ENCODE results near the gene AOX1. TPM values are rescaled to one million over a fixed set of nuclear protein-coding genes. Genes with fewer than 3 reads are reported as not detected.

The AOX1 gene
- total RNA-seq, 1 donor from 2014 or later = 3.4 TPM

- Histone ChIP-seq H2AFZ (ENCODE audit: low read depth, low read length) (no peak overlapping the region), H3K9ac (ENCODE audit: low read length) (no peak overlapping the region), H3K79me2 (ENCODE audit: insufficient read depth, low read length) (no peaks in the 10 kb centered on the region), H3K36me3 (ENCODE audit: insufficient read depth, low read length) (no peaks in the 10 kb centered on the region), H3K9me3 (ENCODE audit: insufficient read depth, low read depth, low read length) (no peaks in the 10 kb centered on the region), H3K4me1 (ENCODE audit: insufficient read depth, low read length) (no peaks in the 10 kb centered on the region), H4K20me1 (ENCODE audit: insufficient read depth, low read length) (no peaks in the 10 kb centered on the region), H3K27me3 (ENCODE audit: insufficient read depth, low read length) (no peaks in the 10 kb centered on the region), H3K4me3 (ENCODE audit: insufficient read depth, low read depth, low read length) (no peak overlapping the region), H3K4me2 (ENCODE audit: low read length) (no peak overlapping the region), H3K27ac (ENCODE audit: low read depth, low read length) (no peak overlapping the region)
- TF ChIP-seq EZH2 (IDR thresholded peaks at IDR 0.05; ENCODE audit: insufficient read depth, low read length) (no peak), CTCF (IDR thresholded peaks at IDR 0.05; ENCODE audit: insufficient read depth, low read depth, low read length) (no peak)
- Mint-ChIP-seq H3K4me3 (ENCODE audit: unreplicated experiment) (no peak overlapping the region), H3K9me3 (ENCODE audit: unreplicated experiment) (peaks cover 2% of the 10 kb centered on the region), H3K27me3 (ENCODE audit: low read depth, unreplicated experiment) (peaks cover 3% of the 10 kb centered on the region), H3K27ac (ENCODE audit: unreplicated experiment) (no peak overlapping the region), H3K4me1 (ENCODE audit: low read depth, unreplicated experiment) (no peaks in the 10 kb centered on the region), H3K36me3 (ENCODE audit: low read depth, unreplicated experiment) (no peaks in the 10 kb centered on the region)
- FAIRE-seq (no peak), DNase-seq (ENCODE audit: low read depth) (no peak)
Observed at GRCh38 chr2:200649724-200650123, 63.9 kb downstream of the AOX1 start.

DNA sequence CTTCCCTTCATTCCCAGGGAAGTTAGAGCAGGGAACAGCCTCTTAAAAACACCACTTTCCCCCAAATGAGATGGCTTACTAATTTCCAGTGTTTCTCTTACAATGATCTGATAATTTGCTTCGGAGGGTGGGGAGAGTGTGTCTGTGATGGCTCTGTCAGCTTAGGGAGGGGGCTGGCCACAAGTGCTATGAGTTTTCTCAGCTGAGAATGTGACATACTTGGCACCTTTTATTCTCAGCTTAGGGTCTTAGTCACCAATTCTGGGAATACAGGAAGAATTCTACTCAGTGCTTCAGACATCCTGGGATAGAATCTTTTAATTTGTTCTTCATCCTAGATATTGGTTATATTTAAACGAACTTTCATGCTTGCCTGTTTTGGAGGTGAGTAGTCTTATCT, 64.4 kb downstream of the AOX1 start:
- H3K9ac ChIP-seq (ENCODE audit: low read length) = no peak overlapping the region
- Mint-ChIP-seq H3K4me3 (ENCODE audit: unreplicated experiment) (no peak overlapping the region), H3K4me1 (ENCODE audit: low read depth, unreplicated experiment) (no peaks in the 10 kb centered on the region), H3K36me3 (ENCODE audit: low read depth, unreplicated experiment) (no peaks in the 10 kb centered on the region), H3K27ac (ENCODE audit: unreplicated experiment) (no peak overlapping the region), H3K9me3 (ENCODE audit: unreplicated experiment) (peaks cover 2% of the 10 kb centered on the region), H3K27me3 (ENCODE audit: low read depth, unreplicated experiment) (peaks cover 3% of the 10 kb centered on the region)
- no peaks in the 10 kb centered on the region for H3K4me1 ChIP-seq (ENCODE audit: insufficient read depth, low read length)
- no peak overlapping the region for H3K4me2 ChIP-seq (ENCODE audit: low read length)
- no peak overlapping the region for H2AFZ ChIP-seq (ENCODE audit: low read depth, low read length)
- TF ChIP-seq EZH2 (IDR thresholded peaks at IDR 0.05; ENCODE audit: insufficient read depth, low read length) (no peak), CTCF (IDR thresholded peaks at IDR 0.05; ENCODE audit: insufficient read depth, low read depth, low read length) (no peak)
- H3K4me3 ChIP-seq (ENCODE audit: insufficient read depth, low read depth, low read length) = no peak overlapping the region
- no peaks in the 10 kb centered on the region for H3K36me3 ChIP-seq (ENCODE audit: insufficient read depth, low read length)
- no peaks in the 10 kb centered on the region for H4K20me1 ChIP-seq (ENCODE audit: insufficient read depth, low read length)
- no peaks in the 10 kb centered on the region for H3K27me3 ChIP-seq (ENCODE audit: insufficient read depth, low read length)
- no peak overlapping the region for H3K27ac ChIP-seq (ENCODE audit: low read depth, low read length)
- H3K9me3 ChIP-seq (ENCODE audit: insufficient read depth, low read depth, low read length) = no peaks in the 10 kb centered on the region
- H3K79me2 ChIP-seq (ENCODE audit: insufficient read depth, low read length) = no peaks in the 10 kb centered on the region
- FAIRE-seq (no peak), DNase-seq (ENCODE audit: low read depth) (peak; percentile 33)

DNA sequence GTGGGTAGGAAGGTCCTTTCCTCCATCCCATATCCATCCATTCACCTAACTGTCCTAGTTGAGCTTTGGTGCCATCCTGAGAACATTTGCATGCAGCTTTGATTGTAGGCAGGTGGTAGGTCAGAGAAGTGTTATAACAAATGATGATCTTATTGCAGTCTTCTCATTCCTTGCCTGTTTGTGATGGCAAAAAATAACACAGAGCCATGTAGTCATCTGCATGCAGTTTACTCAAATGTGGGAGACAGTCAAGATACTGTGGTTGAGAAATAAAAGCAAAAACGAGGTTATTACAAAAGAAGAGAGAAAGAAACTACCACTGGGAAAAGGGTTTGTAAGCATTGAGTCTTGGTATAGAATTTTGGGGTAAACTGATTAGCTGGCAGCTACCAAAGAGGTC, 66.3 kb downstream of the AOX1 start:
- H3K36me3 ChIP-seq (ENCODE audit: insufficient read depth, low read length) = no peaks in the 10 kb centered on the region
- H3K79me2 ChIP-seq (ENCODE audit: insufficient read depth, low read length) = no peaks in the 10 kb centered on the region
- H3K9ac ChIP-seq (ENCODE audit: low read length) = no peak overlapping the region
- FAIRE-seq (no peak), DNase-seq (ENCODE audit: low read depth) (no peak)
- no peaks in the 10 kb centered on the region for H3K4me1 Mint-ChIP-seq (ENCODE audit: low read depth, unreplicated experiment)
- no peaks in the 10 kb centered on the region for H4K20me1 ChIP-seq (ENCODE audit: insufficient read depth, low read length)
- peaks cover 8% of the 10 kb centered on the region for H3K27me3 Mint-ChIP-seq (ENCODE audit: low read depth, unreplicated experiment)
- H3K4me3 Mint-ChIP-seq (ENCODE audit: unreplicated experiment) = no peak overlapping the region
- no peaks in the 10 kb centered on the region for H3K27me3 ChIP-seq (ENCODE audit: insufficient read depth, low read length)
- no peak overlapping the region for H3K27ac ChIP-seq (ENCODE audit: low read depth, low read length)
- TF ChIP-seq CTCF (IDR thresholded peaks at IDR 0.05; ENCODE audit: insufficient read depth, low read depth, low read length) (no peak), EZH2 (IDR thresholded peaks at IDR 0.05; ENCODE audit: insufficient read depth, low read length) (no peak)
- no peak overlapping the region for H3K4me2 ChIP-seq (ENCODE audit: low read length)
- no peaks in the 10 kb centered on the region for H3K9me3 ChIP-seq (ENCODE audit: insufficient read depth, low read depth, low read length)
- H3K27ac Mint-ChIP-seq (ENCODE audit: unreplicated experiment) = no peak overlapping the region
- peaks cover 2% of the 10 kb centered on the region for H3K9me3 Mint-ChIP-seq (ENCODE audit: unreplicated experiment)
- no peak overlapping the region for H3K4me3 ChIP-seq (ENCODE audit: insufficient read depth, low read depth, low read length)
- H3K36me3 Mint-ChIP-seq (ENCODE audit: low read depth, unreplicated experiment) = no peaks in the 10 kb centered on the region
- no peak overlapping the region for H2AFZ ChIP-seq (ENCODE audit: low read depth, low read length)
- H3K4me1 ChIP-seq (ENCODE audit: insufficient read depth, low read length) = no peaks in the 10 kb centered on the region
